ENCODE results near the gene NUCB1. TPM values are rescaled to one million over a fixed set of nuclear protein-coding genes. Genes with fewer than 3 reads are reported as not detected.

Gene NUCB1
- polyA plus RNA-seq, 3 donors, result 80.9 to 178 (median 108) TPM

DNA sequence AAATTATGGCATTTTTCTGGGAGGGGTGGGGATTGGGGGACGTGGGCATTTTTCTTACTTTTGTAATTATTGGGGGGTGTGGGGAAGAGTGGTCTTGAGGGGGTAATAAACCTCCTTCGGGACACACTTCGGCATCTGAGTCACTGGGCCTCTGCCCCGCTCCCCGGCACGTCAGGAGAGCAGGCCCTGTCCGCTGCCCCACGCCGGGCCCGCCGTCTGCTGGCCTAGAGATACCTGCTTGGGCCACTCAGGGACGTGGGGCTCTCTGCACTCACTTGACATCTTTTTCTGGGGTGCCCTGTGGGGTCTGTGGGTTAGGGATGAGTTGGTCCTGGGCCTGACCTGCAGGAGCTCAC, 61.5 kb downstream of the NUCB1 start:
- H3K36me3 ChIP-seq (replicated peaks in 1 of 2; ENCODE audit: control insufficient read depth in 1 of 2, insufficient read depth in 2 of 2, low read length in 2 of 2), result peaks cover 9 to 25% of the 10 kb centered on the region in 2 donors
- DNase-seq, result no peak
- Mint-ChIP-seq H3K27ac (peak overlapping the region; percentile 92 to 99 (median 95)), H3K36me3 (peaks cover 30 to 40% of the 10 kb centered on the region in 2 donors), H3K27me3 (ENCODE audit: low read depth in 3 of 3) (peaks cover 0 to 12% (median 0%) of the 10 kb centered on the region in 3 donors), H3K4me3 (peak overlapping the region; percentile 74 to 99), H3K9me3 (peaks cover 0 to 10% (median 0%) of the 10 kb centered on the region in 7 donors), H3K4me1 (peaks cover 64% of the 10 kb centered on the region)
- TF ChIP-seq, protein P1, sequence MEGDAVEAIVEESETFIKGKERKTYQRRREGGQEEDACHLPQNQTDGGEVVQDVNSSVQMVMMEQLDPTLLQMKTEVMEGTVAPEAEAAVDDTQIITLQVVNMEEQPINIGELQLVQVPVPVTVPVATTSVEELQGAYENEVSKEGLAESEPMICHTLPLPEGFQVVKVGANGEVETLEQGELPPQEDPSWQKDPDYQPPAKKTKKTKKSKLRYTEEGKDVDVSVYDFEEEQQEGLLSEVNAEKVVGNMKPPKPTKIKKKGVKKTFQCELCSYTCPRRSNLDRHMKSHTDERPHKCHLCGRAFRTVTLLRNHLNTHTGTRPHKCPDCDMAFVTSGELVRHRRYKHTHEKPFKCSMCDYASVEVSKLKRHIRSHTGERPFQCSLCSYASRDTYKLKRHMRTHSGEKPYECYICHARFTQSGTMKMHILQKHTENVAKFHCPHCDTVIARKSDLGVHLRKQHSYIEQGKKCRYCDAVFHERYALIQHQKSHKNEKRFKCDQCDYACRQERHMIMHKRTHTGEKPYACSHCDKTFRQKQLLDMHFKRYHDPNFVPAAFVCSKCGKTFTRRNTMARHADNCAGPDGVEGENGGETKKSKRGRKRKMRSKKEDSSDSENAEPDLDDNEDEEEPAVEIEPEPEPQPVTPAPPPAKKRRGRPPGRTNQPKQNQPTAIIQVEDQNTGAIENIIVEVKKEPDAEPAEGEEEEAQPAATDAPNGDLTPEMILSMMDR (IDR thresholded peaks at IDR 0.05), result no peak
- H4K20me1 ChIP-seq (ENCODE audit: insufficient read depth, low read length), result peaks cover 15% of the 10 kb centered on the region
- WGBS (ENCODE audit: insufficient coverage), result 88% methylated on average over 3 of the region's 12 CpGs
- H3K4me3 ChIP-seq (replicated peaks in 1 of 3; ENCODE audit: low read depth in 2 of 3, low read length in 3 of 3), result peak overlapping the region in 1 of 3 experiments; percentile 99
- no peak overlapping the region for H3K9ac ChIP-seq (ENCODE audit: insufficient read depth, low read length, poor library complexity, severe bottlenecking)
- H3K9me3 ChIP-seq (replicated peaks in 1 of 2; ENCODE audit: control insufficient read depth in 1 of 2, insufficient read depth in 1 of 2, low read length in 2 of 2), result no peaks in the 10 kb centered on the region
- H3K4me2 ChIP-seq (replicated peaks; ENCODE audit: extremely low read depth, low read length, poor library complexity, severe bottlenecking), result peak overlapping the region; percentile 96
- H3K27ac ChIP-seq (ENCODE audit: low read depth in 1 of 2, low read length in 2 of 2), result peak overlapping the region; percentile 88 to 96
- no peak overlapping the region for H2AFZ ChIP-seq (ENCODE audit: insufficient read depth, low read depth, low read length, poor library complexity, severe bottlenecking)
- H3K79me2 ChIP-seq (ENCODE audit: insufficient read depth, low read length), result peaks cover 67% of the 10 kb centered on the region
- intact Hi-C loops (cut with micrococcal nuclease), result loop anchor here in 1 of 2 donors (10.0 kb wide), 1 partner anchor 327 kb away; the partner anchor contains the start of gene DBP
- no peaks in the 10 kb centered on the region for H3K27me3 ChIP-seq (ENCODE audit: control insufficient read depth in 2 of 2, insufficient read depth in 2 of 2, low read length in 2 of 2)
- peaks cover 67 to 76% of the 10 kb centered on the region in 2 donors for H3K4me1 ChIP-seq (ENCODE audit: control insufficient read depth in 1 of 2, insufficient read depth in 2 of 2, low read length in 2 of 2)

DNA sequence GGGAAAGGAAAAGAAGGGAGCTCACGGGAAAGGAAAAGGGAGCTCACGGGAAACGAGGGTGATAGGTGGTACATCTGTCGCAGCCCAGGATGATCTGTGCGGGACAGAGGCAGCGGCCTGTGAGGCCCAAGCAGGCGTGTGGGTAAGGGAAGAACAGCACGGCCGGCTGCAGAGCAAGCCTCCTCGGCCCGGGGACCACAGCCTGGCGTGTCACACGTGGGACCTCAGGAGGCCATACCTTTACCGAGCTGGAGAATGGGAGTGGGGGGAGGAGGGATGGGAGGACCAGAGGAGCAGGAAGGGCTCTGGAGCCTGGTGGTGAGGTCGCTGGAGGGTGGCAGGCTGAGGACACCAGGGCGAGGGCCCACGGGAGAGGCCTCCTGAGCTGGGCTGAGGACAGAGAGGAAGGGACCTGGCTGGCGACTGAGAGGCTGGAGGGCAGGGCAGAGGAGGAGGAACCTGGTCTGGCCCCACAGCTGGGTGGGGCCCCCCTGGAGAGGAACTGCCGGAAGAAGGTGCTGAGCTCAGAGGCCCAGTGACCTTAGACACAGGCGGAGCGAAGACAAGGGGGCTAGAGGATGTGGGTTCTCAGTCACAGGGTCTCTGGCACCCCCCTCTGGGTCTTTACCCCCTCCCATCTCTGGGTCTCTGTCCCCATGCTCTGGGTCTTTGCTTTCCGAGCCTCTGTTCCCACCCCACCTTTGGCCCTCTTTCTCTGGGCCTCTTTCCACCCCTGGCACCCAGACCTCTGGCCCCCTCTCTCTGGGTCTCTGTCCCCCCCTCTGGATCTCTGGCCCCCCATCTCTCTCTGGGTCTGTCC, 62.1 kb downstream of the NUCB1 start:
- WGBS (ENCODE audit: insufficient coverage), result 26% methylated on average over 17 of the region's 22 CpGs
- peaks cover 21% of the 10 kb centered on the region for H4K20me1 ChIP-seq (ENCODE audit: insufficient read depth, low read length)
- peak overlapping the region; percentile 33 for H2AFZ ChIP-seq (ENCODE audit: insufficient read depth, low read depth, low read length, poor library complexity, severe bottlenecking)
- peaks cover 68% of the 10 kb centered on the region for H3K79me2 ChIP-seq (ENCODE audit: insufficient read depth, low read length)
- Mint-ChIP-seq H3K36me3 (peaks cover 28 to 37% of the 10 kb centered on the region in 2 donors), H3K27me3 (ENCODE audit: low read depth in 3 of 3) (peaks cover 0 to 12% (median 0%) of the 10 kb centered on the region in 3 donors), H3K9me3 (peaks cover 0 to 10% (median 0%) of the 10 kb centered on the region in 7 donors), H3K27ac (peak overlapping the region; percentile 92 to 99 (median 95)), H3K4me1 (peaks cover 67% of the 10 kb centered on the region), H3K4me3 (peak overlapping the region; percentile 74 to 99)
- H3K4me3 ChIP-seq (replicated peaks in 1 of 3; ENCODE audit: low read depth in 2 of 3, low read length in 3 of 3), result peak overlapping the region; percentile 42 to 99 (median 45)
- H3K27me3 ChIP-seq (ENCODE audit: control insufficient read depth in 2 of 2, insufficient read depth in 2 of 2, low read length in 2 of 2), result no peaks in the 10 kb centered on the region
- DNase-seq, result peak; percentile 76 to 87 (median 82)
- H3K27ac ChIP-seq (ENCODE audit: low read depth in 1 of 2, low read length in 2 of 2), result peak overlapping the region; percentile 88 to 96
- H3K4me1 ChIP-seq (ENCODE audit: control insufficient read depth in 1 of 2, insufficient read depth in 2 of 2, low read length in 2 of 2), result peaks cover 73 to 82% of the 10 kb centered on the region in 2 donors
- TF ChIP-seq, protein P1 (IDR thresholded peaks at IDR 0.05), result no peak
- peaks cover 9 to 25% of the 10 kb centered on the region in 2 donors for H3K36me3 ChIP-seq (replicated peaks in 1 of 2; ENCODE audit: control insufficient read depth in 1 of 2, insufficient read depth in 2 of 2, low read length in 2 of 2)
- peak overlapping the region; percentile 69 for H3K9ac ChIP-seq (ENCODE audit: insufficient read depth, low read length, poor library complexity, severe bottlenecking)
- H3K4me2 ChIP-seq (replicated peaks; ENCODE audit: extremely low read depth, low read length, poor library complexity, severe bottlenecking), result peak overlapping the region; percentile 96
- intact Hi-C loops (cut with micrococcal nuclease), result loop anchor here in 1 of 2 donors (10.0 kb wide), 1 partner anchor 327 kb away; the partner anchor contains the start of gene DBP
- no peaks in the 10 kb centered on the region for H3K9me3 ChIP-seq (replicated peaks in 1 of 2; ENCODE audit: control insufficient read depth in 1 of 2, insufficient read depth in 1 of 2, low read length in 2 of 2)
